Cardiac muscle cell (in vitro differentiated cells and primary cell): ENCODE data around the gene DNAJC17. TPM values are rescaled to one million over a fixed set of nuclear protein-coding genes. Genes with fewer than 3 reads are reported as not detected.

ENCODE experiments used
- DNase-seq, 2 donors: peaks; one replicate each; pipeline versions ENCODE4 v3.0.0 to v3.0.0-alpha.2; 2010 to 2017; ENCODE audit warnings: low read depth in 1 of 2, low spot score in 1 of 2
- H3K27ac ChIP-seq: fragments of 200-600 bp; sonication (generic); 2 replicates; pipeline ENCODE4 v1.5.1; 2016
- H3K27me3 ChIP-seq: fragments of 200-600 bp; sonication (generic); 2 replicates; pipeline ENCODE4 v1.6.0; 2016; ENCODE audit warnings: control low read depth
- H3K36me3 ChIP-seq: fragments of 200-600 bp; sonication (generic); 2 replicates; pipeline ENCODE4 v1.5.1; 2016; ENCODE audit warnings: control low read depth
- H3K4me1 ChIP-seq: fragments of 200-600 bp; sonication (generic); 2 replicates; pipeline ENCODE4 v1.8.1; 2017; ENCODE audit warnings: low read depth, mild to moderate bottlenecking, mixed run types
- H3K4me3 ChIP-seq: fragments of 200-600 bp; sonication (generic); 2 replicates; pipeline ENCODE4 v1.5.1; 2016; ENCODE audit warnings: mild to moderate bottlenecking
- H3K9me3 ChIP-seq: fragments of 200-600 bp; sonication (generic); 2 replicates; pipeline ENCODE4 v1.5.1; 2017; ENCODE audit warnings: low read depth, mild to moderate bottlenecking, control low read depth
- polyA plus RNA-seq: library from polyadenylated mRNA; unstranded; fragments of >200 nt; fragmentation: Nextera tagmentation; extraction: Ambion mirVana; gene quantifications from 2 replicates; pipeline ENCODE4 v1.2.1, GENCODE V29; 2016
- total RNA-seq: library from RNA; depleted of rRNA; stranded (reverse); fragments of >200 nt; gene quantifications from 2 replicates; pipeline ENCODE4 v1.2.3, GENCODE V29; 2016
- TF ChIP-seq, protein P1 (sequence below): IDR thresholded peaks from 2 replicates; pipeline ENCODE4 v1.5.1; 2012; ENCODE audit warnings: low read depth, mild to moderate bottlenecking, low read length

DNAJC17 gene
- total and polyA plus RNA-seq, 2 experiments from 2014 or later = 57.2 to 58.2 TPM

DNA sequence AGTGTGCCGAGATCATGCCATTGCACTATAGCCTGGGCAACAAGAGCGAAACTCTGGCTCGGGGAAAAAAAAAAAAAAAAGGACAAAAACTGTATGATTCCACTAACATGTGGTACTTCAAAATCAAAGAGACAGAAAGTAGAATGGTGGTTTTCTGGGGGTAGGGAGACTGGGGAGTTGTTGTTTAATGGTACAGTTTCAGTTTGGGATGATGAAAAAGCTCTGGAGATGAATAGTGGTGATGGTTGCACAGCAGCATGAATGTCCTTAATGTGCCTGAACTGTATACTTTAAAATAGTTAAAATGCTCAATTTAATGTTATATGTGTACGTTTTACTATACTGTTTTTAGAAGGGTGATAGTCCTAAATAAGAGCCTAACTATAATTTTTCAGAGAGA lies 84.9 kb downstream of the DNAJC17 start:
- Histone ChIP-seq H3K9me3 (no peaks in the 10 kb centered on the region), H3K27me3 (no peaks in the 10 kb centered on the region), H3K4me1 (no peaks in the 10 kb centered on the region), H3K27ac (no peak overlapping the region), H3K4me3 (no peak overlapping the region), H3K36me3 (no peaks in the 10 kb centered on the region)
- DNase-seq = no peak
- TF ChIP-seq, protein P1, sequence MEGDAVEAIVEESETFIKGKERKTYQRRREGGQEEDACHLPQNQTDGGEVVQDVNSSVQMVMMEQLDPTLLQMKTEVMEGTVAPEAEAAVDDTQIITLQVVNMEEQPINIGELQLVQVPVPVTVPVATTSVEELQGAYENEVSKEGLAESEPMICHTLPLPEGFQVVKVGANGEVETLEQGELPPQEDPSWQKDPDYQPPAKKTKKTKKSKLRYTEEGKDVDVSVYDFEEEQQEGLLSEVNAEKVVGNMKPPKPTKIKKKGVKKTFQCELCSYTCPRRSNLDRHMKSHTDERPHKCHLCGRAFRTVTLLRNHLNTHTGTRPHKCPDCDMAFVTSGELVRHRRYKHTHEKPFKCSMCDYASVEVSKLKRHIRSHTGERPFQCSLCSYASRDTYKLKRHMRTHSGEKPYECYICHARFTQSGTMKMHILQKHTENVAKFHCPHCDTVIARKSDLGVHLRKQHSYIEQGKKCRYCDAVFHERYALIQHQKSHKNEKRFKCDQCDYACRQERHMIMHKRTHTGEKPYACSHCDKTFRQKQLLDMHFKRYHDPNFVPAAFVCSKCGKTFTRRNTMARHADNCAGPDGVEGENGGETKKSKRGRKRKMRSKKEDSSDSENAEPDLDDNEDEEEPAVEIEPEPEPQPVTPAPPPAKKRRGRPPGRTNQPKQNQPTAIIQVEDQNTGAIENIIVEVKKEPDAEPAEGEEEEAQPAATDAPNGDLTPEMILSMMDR = no peak

DNA sequence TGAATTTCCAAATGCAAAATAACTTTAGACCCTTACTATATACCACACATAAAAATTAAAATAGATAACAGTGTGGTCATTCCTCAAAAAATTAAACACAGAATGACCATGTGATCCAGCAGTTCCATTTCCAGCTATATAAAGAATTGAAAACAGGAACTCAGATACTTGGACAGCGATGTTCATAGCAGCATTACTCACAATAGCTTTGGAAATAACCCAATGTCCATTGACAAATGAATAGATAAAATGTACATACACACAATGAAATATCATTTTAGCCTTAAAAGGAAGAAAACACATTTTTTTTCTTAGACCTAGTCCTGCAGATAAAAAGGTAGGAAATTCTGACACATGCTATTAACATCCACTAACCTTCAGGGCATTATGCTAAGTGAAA lies 85.6 kb downstream of the DNAJC17 start:
- H3K27me3 ChIP-seq = no peaks in the 10 kb centered on the region
- H3K27ac ChIP-seq = no peak overlapping the region
- TF ChIP-seq, protein P1 = no peak
- no peaks in the 10 kb centered on the region for H3K4me1 ChIP-seq
- no peak overlapping the region for H3K4me3 ChIP-seq
- peak in 1 of 2 donors; percentile 3 for DNase-seq
- H3K9me3 ChIP-seq = no peaks in the 10 kb centered on the region
- no peaks in the 10 kb centered on the region for H3K36me3 ChIP-seq

DNA sequence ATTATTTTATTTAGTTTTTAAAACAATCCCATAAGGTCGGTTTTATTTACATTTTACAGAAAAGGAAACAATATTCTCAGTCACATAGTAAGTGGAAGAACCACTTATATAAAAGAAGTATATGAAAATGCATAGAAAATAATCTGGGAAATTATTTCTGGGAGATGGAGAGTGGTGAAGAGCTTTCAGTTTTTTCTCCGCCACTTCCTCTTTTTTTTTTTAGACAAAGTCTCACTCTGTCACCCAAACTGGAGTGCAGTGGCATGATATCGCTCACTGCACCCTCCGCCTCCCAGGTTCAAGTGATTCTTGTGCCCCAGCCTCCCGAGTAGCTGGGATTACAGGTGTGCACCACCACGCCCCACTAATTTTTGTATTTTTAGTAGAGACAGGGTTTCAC lies 91.1 kb downstream of the DNAJC17 start:
- H3K27ac ChIP-seq = no peak overlapping the region
- H3K4me1 ChIP-seq = no peaks in the 10 kb centered on the region
- H3K4me3 ChIP-seq = no peak overlapping the region
- H3K36me3 ChIP-seq = no peaks in the 10 kb centered on the region
- H3K27me3 ChIP-seq = no peaks in the 10 kb centered on the region
- no peak for DNase-seq
- TF ChIP-seq, protein P1 = no peak
- no peaks in the 10 kb centered on the region for H3K9me3 ChIP-seq

Other genes starting within 250 kb of the DNAJC17 start
- 16.7 and 20.2 TPM in 2 replicates for gene CCDC32, start 242.4 kb downstream of the DNAJC17 start, total RNA-seq
- 22.6 and 26.2 TPM in 2 replicates for gene CCDC32, start 242.4 kb downstream of the DNAJC17 start, polyA plus RNA-seq
- 20.3 and 22.7 TPM in 2 replicates for gene RPUSD2, start 238.2 kb downstream of the DNAJC17 start, total RNA-seq
- gene RPUSD2, start 238.2 kb downstream of the DNAJC17 start, polyA plus RNA-seq = 19.7 and 20.3 TPM in 2 replicates
- gene KNL1, start 213.2 kb downstream of the DNAJC17 start, total RNA-seq = 1.7 and 15.2 TPM in 2 replicates
- 1.4 and 12.1 TPM in 2 replicates for gene KNL1, start 213.2 kb downstream of the DNAJC17 start, polyA plus RNA-seq
- 6.0 and 6.2 TPM in 2 replicates for gene RAD51, start 112.3 kb downstream of the DNAJC17 start, total RNA-seq
- 10.6 and 17.5 TPM in 2 replicates for gene RAD51, start 112.3 kb downstream of the DNAJC17 start, polyA plus RNA-seq
- 16.8 and 21.1 TPM in 2 replicates for gene RMDN3, start 52.2 kb downstream of the DNAJC17 start, total RNA-seq
- gene RMDN3, start 52.2 kb downstream of the DNAJC17 start, polyA plus RNA-seq = 24.5 and 28.6 TPM in 2 replicates
- gene GCHFR, start 43.4 kb downstream of the DNAJC17 start, total RNA-seq = 66.7 and 129 TPM in 2 replicates
- gene GCHFR, start 43.4 kb downstream of the DNAJC17 start, polyA plus RNA-seq = 86.2 and 126 TPM in 2 replicates
- gene C15orf62, start 37.5 kb downstream of the DNAJC17 start, total RNA-seq = 1.2 and 1.6 TPM in 2 replicates
- 1.5 and 2.8 TPM in 2 replicates for gene C15orf62, start 37.5 kb downstream of the DNAJC17 start, polyA plus RNA-seq
- gene ZFYVE19, start 384 bp downstream of the DNAJC17 start, total RNA-seq = 21.0 and 41.3 TPM in 2 replicates
- gene ZFYVE19, start 384 bp downstream of the DNAJC17 start, polyA plus RNA-seq = 23.4 and 33.8 TPM in 2 replicates
- gene PPP1R14D, start 21.2 kb upstream of the DNAJC17 start, total RNA-seq = not detected in 2 replicates
- not detected in 2 replicates for gene PPP1R14D, start 21.2 kb upstream of the DNAJC17 start, polyA plus RNA-seq
- 4.0 and 9.5 TPM in 2 replicates for gene SPINT1, start 36.6 kb upstream of the DNAJC17 start, total RNA-seq
- 5.3 TPM in 2 replicates for gene SPINT1, start 36.6 kb upstream of the DNAJC17 start, polyA plus RNA-seq
- gene RHOV, start 66.8 kb upstream of the DNAJC17 start, total RNA-seq = 0.35 and 1.2 TPM in 2 replicates
- gene RHOV, start 66.8 kb upstream of the DNAJC17 start, polyA plus RNA-seq = 0.84 and 1.5 TPM in 2 replicates
- gene VPS18, start 87.0 kb upstream of the DNAJC17 start, total RNA-seq = 34.1 and 35.8 TPM in 2 replicates
- 20.5 and 28.7 TPM in 2 replicates for gene VPS18, start 87.0 kb upstream of the DNAJC17 start, polyA plus RNA-seq
- gene DLL4, start 121.9 kb upstream of the DNAJC17 start, total RNA-seq = 0.11 and 0.71 TPM in 2 replicates
- gene DLL4, start 121.9 kb upstream of the DNAJC17 start, polyA plus RNA-seq = 0.42 TPM in 1 of 2 replicates, not detected in the other
- gene CHAC1, start 146.0 kb upstream of the DNAJC17 start, total RNA-seq = 6.0 and 8.0 TPM in 2 replicates
- gene CHAC1, start 146.0 kb upstream of the DNAJC17 start, polyA plus RNA-seq = 3.1 and 5.0 TPM in 2 replicates